BE2C (cell line): ENCODE results near the gene WDR81.

Experiments used
- DNase-seq: peaks from one replicate; pipeline ENCODE4 v3.0.0-alpha.2; 2020
- H3K27me3 ChIP-seq: fragments of 250-450 bp; sonication (Bioruptor Pico); 2 replicates; pipeline ENCODE4 v1.5.1; 2020; ENCODE audit warnings: mild to moderate bottlenecking
- H3K36me3 ChIP-seq: fragments of 250-450 bp; sonication (Bioruptor Pico); 2 replicates; pipeline ENCODE4 v1.5.1; 2020; ENCODE audit warnings: mild to moderate bottlenecking
- H3K4me1 ChIP-seq: fragments of 250-450 bp; sonication (Bioruptor Pico); 2 replicates; pipeline ENCODE4 v1.5.1; 2020
- H3K4me3 ChIP-seq: 2 replicates; pipeline ENCODE4 v1.5.1; 2011; ENCODE audit warnings: low read depth, low read length
- H3K9me3 ChIP-seq: fragments of 250-450 bp; sonication (Bioruptor Pico); 2 replicates; pipeline ENCODE4 v1.5.1; 2020
- CTCF ChIP-seq: IDR thresholded peaks from 2 replicates; pipeline ENCODE4 v1.5.1; 2012; ENCODE audit warnings: mild to moderate bottlenecking, low read depth, low read length

Gene WDR81

DNA sequence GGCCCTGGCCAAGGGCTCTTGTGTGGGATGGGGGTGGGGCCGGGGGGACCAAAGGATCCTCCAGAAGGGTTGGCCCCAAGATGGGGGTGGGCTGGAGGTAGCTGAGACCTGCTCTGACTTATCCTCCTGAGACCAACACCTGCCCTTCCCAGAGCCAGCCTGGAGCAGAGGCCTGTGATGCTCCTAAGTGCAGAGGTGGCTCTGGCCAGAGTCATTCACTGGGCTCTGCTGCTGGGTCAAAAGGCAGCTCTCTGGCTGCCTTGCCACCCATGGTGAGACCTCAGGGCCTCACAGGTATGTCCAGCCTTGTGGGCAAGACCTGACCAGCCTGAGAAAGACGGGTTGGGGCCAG, 18.6 kb downstream of the WDR81 start:
- DNase-seq: no peak
- TF ChIP-seq CTCF: no peak
- Histone ChIP-seq H3K4me3 (no peak overlapping the region), H3K27me3 (no peaks in the 10 kb centered on the region), H3K36me3 (no peaks in the 10 kb centered on the region), H3K4me1 (no peaks in the 10 kb centered on the region), H3K9me3 (no peaks in the 10 kb centered on the region)

DNA sequence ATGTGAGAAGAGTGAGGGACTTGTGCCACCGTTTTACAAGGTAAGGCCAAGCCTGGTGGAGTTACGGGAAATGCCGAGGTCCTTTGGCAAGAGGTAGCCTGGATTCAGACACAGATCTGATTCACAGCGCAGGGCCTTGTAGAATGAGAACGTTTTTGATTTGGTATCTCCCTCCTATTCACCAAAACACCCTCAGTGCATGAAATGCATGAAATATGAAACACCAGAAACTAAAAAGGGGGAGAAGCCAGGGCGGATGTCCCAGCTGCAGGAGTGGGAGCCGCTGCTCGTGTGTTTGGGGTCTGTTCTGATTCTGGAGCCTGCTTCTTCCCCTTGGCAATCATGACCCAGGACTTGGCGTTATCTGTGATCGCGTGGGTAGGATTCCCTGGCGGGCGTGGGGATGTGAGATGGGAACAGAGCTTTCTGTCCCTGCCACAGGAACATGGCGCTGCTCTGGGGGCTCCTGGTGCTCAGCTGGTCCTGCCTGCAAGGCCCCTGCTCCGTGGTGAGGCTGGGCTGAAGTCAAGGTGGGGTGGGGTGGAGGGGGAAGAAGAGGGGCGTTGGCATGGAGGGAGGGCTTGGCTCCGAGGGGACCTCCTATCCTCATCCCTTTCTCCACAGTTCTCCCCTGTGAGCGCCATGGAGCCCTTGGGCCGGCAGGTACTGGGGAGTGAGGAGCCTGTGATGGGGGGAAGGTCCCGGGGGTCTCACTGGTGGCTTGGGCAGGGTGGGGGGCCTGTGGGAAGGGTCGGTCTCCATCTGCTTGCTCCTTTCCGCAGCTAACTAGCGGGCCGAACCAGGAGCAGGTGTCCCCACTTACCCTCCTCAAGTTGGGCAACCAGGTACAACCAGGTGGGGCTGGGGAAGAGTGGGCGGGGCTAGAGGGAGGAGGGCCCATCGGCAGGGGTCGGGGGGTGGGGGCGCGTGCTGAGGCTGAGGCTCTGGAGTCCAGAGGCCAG, 20.3 kb downstream of the WDR81 start:
- H3K36me3 ChIP-seq: no peaks in the 10 kb centered on the region
- no peak for TF ChIP-seq CTCF
- H3K4me1 ChIP-seq: no peaks in the 10 kb centered on the region
- no peaks in the 10 kb centered on the region for H3K27me3 ChIP-seq
- H3K9me3 ChIP-seq: no peaks in the 10 kb centered on the region
- DNase-seq: no peak
- H3K4me3 ChIP-seq: no peak overlapping the region

DNA sequence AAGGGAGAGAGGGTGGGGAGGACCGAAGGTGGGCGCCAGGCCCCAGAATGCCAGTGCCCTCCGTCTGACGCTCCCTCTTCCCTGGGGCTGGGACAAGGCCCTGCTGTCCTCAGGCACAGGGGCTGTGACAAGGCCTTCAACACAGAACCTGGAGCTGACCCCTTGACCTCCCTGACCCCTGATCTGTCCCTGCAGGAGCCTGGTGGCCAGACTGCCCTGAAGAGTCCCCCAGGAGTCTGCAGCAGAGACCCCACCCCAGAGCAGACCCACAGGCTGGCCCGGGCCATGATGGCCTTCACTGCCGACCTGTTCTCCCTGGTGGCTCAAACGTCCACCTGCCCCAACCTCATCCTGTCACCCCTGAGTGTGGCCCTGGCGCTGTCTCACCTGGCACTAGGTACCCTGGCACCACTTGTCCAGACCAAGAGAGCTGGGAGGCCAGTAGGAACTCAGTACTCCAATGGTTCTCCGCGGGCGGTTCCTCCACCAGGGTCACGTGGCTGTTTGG, 21.1 kb downstream of the WDR81 start:
- no peaks in the 10 kb centered on the region for H3K36me3 ChIP-seq
- no peak for DNase-seq
- H3K9me3 ChIP-seq: no peaks in the 10 kb centered on the region
- no peak overlapping the region for H3K4me3 ChIP-seq
- no peak for TF ChIP-seq CTCF
- H3K4me1 ChIP-seq: no peaks in the 10 kb centered on the region
- no peaks in the 10 kb centered on the region for H3K27me3 ChIP-seq

DNA sequence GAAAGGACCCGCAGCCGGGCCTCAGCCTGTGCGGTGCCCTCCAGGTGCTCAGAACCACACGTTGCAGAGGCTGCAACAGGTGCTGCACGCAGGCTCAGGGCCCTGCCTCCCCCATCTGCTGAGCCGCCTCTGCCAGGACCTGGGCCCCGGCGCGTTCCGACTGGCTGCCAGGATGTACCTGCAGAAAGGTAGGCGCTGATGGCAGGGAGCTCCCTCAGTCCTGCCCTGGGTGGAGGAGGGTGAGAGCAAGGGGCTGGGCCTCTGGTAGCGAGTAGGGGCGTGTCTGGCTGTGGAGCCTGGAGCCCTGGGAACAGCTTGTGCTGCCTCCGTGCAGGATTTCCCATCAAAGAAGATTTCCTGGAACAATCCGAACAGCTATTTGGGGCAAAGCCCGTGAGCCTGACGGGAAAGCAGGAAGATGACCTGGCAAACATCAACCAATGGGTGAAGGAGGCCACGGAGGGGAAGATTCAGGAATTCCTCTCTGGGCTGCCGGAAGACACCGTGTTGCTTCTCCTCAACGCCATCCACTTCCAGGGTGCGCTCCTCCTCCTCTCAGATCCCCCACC, 22.6 kb downstream of the WDR81 start:
- Histone ChIP-seq H3K4me1 (no peaks in the 10 kb centered on the region), H3K27me3 (no peaks in the 10 kb centered on the region), H3K9me3 (no peaks in the 10 kb centered on the region), H3K4me3 (no peak overlapping the region), H3K36me3 (no peaks in the 10 kb centered on the region)
- DNase-seq: no peak
- no peak for TF ChIP-seq CTCF

DNA sequence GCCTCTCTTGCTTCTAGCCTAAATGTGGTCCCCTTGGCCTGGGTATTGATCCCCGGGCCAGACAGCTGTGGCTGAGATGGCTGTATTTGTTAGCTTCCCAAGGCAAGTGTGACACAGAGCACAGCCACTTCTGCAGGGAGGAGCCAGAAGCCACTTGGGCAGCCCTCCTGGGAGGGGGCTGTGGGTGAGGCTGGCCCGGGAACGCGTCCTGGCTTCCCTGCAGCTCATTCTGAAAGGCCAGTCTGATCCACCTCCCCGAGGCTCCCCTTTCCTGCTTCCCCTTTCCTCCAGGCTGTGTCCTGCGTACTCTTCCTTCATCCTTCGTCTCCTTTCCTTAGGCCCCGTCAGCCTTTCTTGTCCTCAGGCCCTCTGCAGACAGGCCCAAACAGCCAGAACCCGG, 26.1 kb downstream of the WDR81 start:
- peaks cover 8% of the 10 kb centered on the region for H3K4me1 ChIP-seq
- no peaks in the 10 kb centered on the region for H3K27me3 ChIP-seq
- no peak for DNase-seq
- H3K9me3 ChIP-seq: no peaks in the 10 kb centered on the region
- H3K4me3 ChIP-seq: no peak overlapping the region
- no peaks in the 10 kb centered on the region for H3K36me3 ChIP-seq
- TF ChIP-seq CTCF: no peak
